ENCODE data around the gene NUAK1. TPM values are rescaled to one million over a fixed set of nuclear protein-coding genes. Genes with fewer than 3 reads are reported as not detected.

NUAK1 gene
- total RNA-seq, 6 donors from 2014 or later, result 7.1 to 28.7 (median 10.9) TPM

GRCh38 chr12:106131676-106132075 is 7.1 kb downstream of the NUAK1 start:
- peaks cover 8 to 20% (median 14%) of the 10 kb centered on the region in 4 donors for H3K4me1 ChIP-seq
- H3K9me3 ChIP-seq, result no peaks in the 10 kb centered on the region
- WGBS, 2 donors, result 54 to 66% methylated on average over 5 of the region's 5 CpGs
- DNase-seq, result no peak
- no peaks in the 10 kb centered on the region for H3K27me3 ChIP-seq
- H3K4me3 ChIP-seq, result no peak overlapping the region
- H3K27ac ChIP-seq, result peak overlapping the region in 2 of 4 donors; percentile 11 to 25
- no peaks in the 10 kb centered on the region for H3K36me3 ChIP-seq
- peak in 1 of 2 donors; percentile 55 for ATAC-seq (ENCODE audit: low FRiP score in 2 of 2)
- TF ChIP-seq POLR2A (IDR thresholded peaks at IDR 0.05) (no peak), EP300 (IDR thresholded peaks at IDR 0.05) (no peak), POLR2AphosphoS5 (IDR thresholded peaks at IDR 0.05) (no peak)
- TF ChIP-seq, protein P1, sequence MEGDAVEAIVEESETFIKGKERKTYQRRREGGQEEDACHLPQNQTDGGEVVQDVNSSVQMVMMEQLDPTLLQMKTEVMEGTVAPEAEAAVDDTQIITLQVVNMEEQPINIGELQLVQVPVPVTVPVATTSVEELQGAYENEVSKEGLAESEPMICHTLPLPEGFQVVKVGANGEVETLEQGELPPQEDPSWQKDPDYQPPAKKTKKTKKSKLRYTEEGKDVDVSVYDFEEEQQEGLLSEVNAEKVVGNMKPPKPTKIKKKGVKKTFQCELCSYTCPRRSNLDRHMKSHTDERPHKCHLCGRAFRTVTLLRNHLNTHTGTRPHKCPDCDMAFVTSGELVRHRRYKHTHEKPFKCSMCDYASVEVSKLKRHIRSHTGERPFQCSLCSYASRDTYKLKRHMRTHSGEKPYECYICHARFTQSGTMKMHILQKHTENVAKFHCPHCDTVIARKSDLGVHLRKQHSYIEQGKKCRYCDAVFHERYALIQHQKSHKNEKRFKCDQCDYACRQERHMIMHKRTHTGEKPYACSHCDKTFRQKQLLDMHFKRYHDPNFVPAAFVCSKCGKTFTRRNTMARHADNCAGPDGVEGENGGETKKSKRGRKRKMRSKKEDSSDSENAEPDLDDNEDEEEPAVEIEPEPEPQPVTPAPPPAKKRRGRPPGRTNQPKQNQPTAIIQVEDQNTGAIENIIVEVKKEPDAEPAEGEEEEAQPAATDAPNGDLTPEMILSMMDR (IDR thresholded peaks at IDR 0.05), result no peak

GRCh38 chr12:106130474-106131113 is 8.2 kb downstream of the NUAK1 start:
- 90 to 92% methylated on average over 7 to 8 of the region's 8 CpGs for WGBS, 2 donors
- TF ChIP-seq POLR2AphosphoS5 (IDR thresholded peaks at IDR 0.05), result no peak
- TF ChIP-seq POLR2A (IDR thresholded peaks at IDR 0.05), result no peak
- no peak for TF ChIP-seq EP300 (IDR thresholded peaks at IDR 0.05)
- TF ChIP-seq, protein P1 (IDR thresholded peaks at IDR 0.05), result no peak
- H3K36me3 ChIP-seq, result no peaks in the 10 kb centered on the region
- ATAC-seq (ENCODE audit: low FRiP score in 2 of 2), result no peak
- H3K4me1 ChIP-seq, result peaks cover 0 to 12% (median 11%) of the 10 kb centered on the region in 4 donors
- DNase-seq, result peak in 1 of 2 donors; percentile 25
- no peak overlapping the region for H3K4me3 ChIP-seq
- H3K27me3 ChIP-seq, result no peaks in the 10 kb centered on the region
- no peaks in the 10 kb centered on the region for H3K9me3 ChIP-seq
- peak overlapping the region in 1 of 4 donors; percentile 11 for H3K27ac ChIP-seq

- ATAC-seq (ENCODE audit: low FRiP score in 2 of 2) (no peak), DNase-seq (no peak)
- Histone ChIP-seq H3K4me3 (no peak overlapping the region), H3K27ac (peak overlapping the region in 1 of 4 donors; percentile 44), H3K9me3 (no peaks in the 10 kb centered on the region), H3K27me3 (no peaks in the 10 kb centered on the region), H3K4me1 (peaks cover 7 to 12% (median 9%) of the 10 kb centered on the region in 4 donors), H3K36me3 (no peaks in the 10 kb centered on the region)
- TF ChIP-seq POLR2A (IDR thresholded peaks at IDR 0.05) (no peak), EP300 (IDR thresholded peaks at IDR 0.05) (no peak), POLR2AphosphoS5 (IDR thresholded peaks at IDR 0.05) (no peak)
- TF ChIP-seq, protein P1 (IDR thresholded peaks at IDR 0.05), result no peak
- 70 to 74% methylated on average over 10 to 11 of the region's 11 CpGs for WGBS, 2 donors
These were observed 10.0 kb downstream of the NUAK1 start for GRCh38 chr12:106128585-106129328.

DNA sequence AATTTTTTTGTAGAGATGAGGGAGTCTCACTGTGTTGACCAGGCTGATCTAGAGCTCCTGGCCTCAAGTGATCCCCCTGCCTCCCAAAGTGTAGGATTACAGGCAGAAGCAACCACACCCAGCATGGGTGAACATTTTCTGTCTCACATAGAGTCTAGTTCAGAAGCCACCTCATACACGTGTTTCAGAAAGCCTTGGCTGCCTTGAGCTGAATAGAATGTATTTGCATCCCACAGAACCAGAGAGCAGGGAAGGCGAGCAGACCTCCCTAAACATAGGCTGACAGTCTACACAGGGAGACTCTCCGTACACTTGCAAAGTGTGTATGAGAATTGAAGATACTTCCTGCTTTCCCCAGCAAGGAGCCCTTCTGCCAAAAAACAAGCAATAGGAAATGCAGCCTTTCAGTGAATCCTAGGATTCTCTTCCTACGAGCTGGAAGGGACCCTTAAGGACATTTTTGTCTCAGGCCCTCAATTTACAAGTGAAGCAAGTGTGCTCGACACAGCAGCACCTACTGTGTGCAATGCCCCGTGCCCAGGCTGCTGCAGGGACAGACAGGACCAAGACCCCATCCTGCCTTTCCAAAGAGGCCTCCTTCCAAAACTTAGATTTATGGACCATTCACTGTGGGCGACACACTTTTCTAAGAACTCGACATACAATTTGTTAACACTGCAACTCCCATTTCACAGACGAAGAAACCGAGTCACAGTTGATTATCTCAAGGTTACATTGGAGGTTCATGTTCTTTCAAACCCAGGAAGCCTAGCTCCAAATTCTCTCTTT is 11.2 kb downstream of the NUAK1 start:
- no peak for TF ChIP-seq EP300 (IDR thresholded peaks at IDR 0.05)
- no peak for TF ChIP-seq POLR2A (IDR thresholded peaks at IDR 0.05)
- TF ChIP-seq POLR2AphosphoS5 (IDR thresholded peaks at IDR 0.05), result no peak
- TF ChIP-seq, protein P1 (IDR thresholded peaks at IDR 0.05), result no peak
- 75 to 82% methylated on average over 9 to 10 of the region's 10 CpGs for WGBS, 2 donors

More for the DNA sequence above, 11.2 kb downstream of the NUAK1 start:
- Histone ChIP-seq H3K27ac (peak overlapping the region; percentile 28 to 65 (median 30)), H3K4me3 (no peak overlapping the region), H3K36me3 (no peaks in the 10 kb centered on the region), H3K4me1 (peaks cover 0 to 7% (median 4%) of the 10 kb centered on the region in 4 donors), H3K9me3 (no peaks in the 10 kb centered on the region), H3K27me3 (no peaks in the 10 kb centered on the region)
- DNase-seq (no peak), ATAC-seq (ENCODE audit: low FRiP score in 2 of 2) (peak in 1 of 2 donors; percentile 26)
